Smooth muscle cell (in vitro differentiated cells): ENCODE data around the gene REV3L. TPM values are rescaled to one million over a fixed set of nuclear protein-coding genes. Genes with fewer than 3 reads are reported as not detected.

Experiments
- DNase-seq: peaks from one replicate; lab custom pipeline; 2025; ENCODE audit not compliant: unreplicated experiment; lab: John Stamatoyannopoulos, UW
- H2AFZ ChIP-seq: fragments of 200-600 bp; sonication (generic); 2 replicates; pipeline ENCODE4 v1.6.0; 2016; ENCODE audit warnings: antibody characterized with exemption, low read depth, mild to moderate bottlenecking
- H3F3A ChIP-seq: fragments of 200-600 bp; sonication (generic); 2 replicates; pipeline ENCODE4 v1.6.0; 2017; ENCODE audit warnings: antibody characterized with exemption, low read depth
- H3K27ac ChIP-seq: fragments of 200-600 bp; sonication (generic); 2 replicates; pipeline ENCODE4 v1.5.1; 2016; ENCODE audit warnings: low read depth, mild to moderate bottlenecking
- H3K27me3 ChIP-seq: fragments of 200-600 bp; sonication (generic); 2 replicates; pipeline ENCODE4 v1.6.1; 2016; ENCODE audit warnings: low read depth, mild to moderate bottlenecking
- H3K36me3 ChIP-seq: fragments of 200-600 bp; sonication (generic); 2 replicates; pipeline ENCODE4 v1.5.1; 2016; ENCODE audit warnings: low read depth
- H3K4me1 ChIP-seq: fragments of 200-600 bp; sonication (generic); 2 replicates; pipeline ENCODE4 v1.5.1; 2016; ENCODE audit warnings: low read depth
- H3K4me2 ChIP-seq: fragments of 200-600 bp; sonication (generic); 2 replicates; pipeline ENCODE4 v1.6.0; 2016; ENCODE audit warnings: mild to moderate bottlenecking
- H3K4me3 ChIP-seq: fragments of 200-600 bp; sonication (generic); 2 replicates; pipeline ENCODE4 v1.5.1; 2016; ENCODE audit warnings: mild to moderate bottlenecking
- H3K79me2 ChIP-seq: fragments of 200-600 bp; sonication (generic); 2 replicates; pipeline ENCODE4 v1.6.0; 2016; ENCODE audit warnings: low read depth, mild to moderate bottlenecking
- H3K9ac ChIP-seq: fragments of 200-600 bp; sonication (generic); 2 replicates; pipeline ENCODE4 v1.6.0; 2016; ENCODE audit warnings: low read depth
- H3K9me3 ChIP-seq: fragments of 200-600 bp; sonication (generic); replicated peaks from 2 replicates; pipeline ENCODE4 v1.5.1; 2016; ENCODE audit warnings: low read depth
- H4K20me1 ChIP-seq: fragments of 200-600 bp; sonication (generic); 2 replicates; pipeline ENCODE4 v1.6.0; 2016; ENCODE audit warnings: low read depth
- CTCF ChIP-seq: fragments of 200-600 bp; sonication (generic); IDR thresholded peaks from 2 replicates; pipeline ENCODE4 v1.5.1; 2017; ENCODE audit warnings: borderline replicate concordance, mild to moderate bottlenecking, antibody characterized with exemption; ENCODE audit not compliant: insufficient read depth, poor library complexity, severe bottlenecking
- WGBS: methylation state at CpG from one replicate; pipeline ENCODE4 v1.1.7; 2016; ENCODE audit warnings: low lambda C conversion rate; 5-methylcytosine and 5-hydroxymethylcytosine counted together
- polyA plus RNA-seq: library from polyadenylated mRNA; unstranded; fragments of >200 nt; fragmentation: Nextera tagmentation; extraction: Ambion mirVana; gene quantifications from 2 replicates; pipeline ENCODE4 v1.2.1, GENCODE V29; 2016
- total RNA-seq: library from RNA; depleted of rRNA; stranded (reverse); fragments of >200 nt; gene quantifications from 2 replicates; pipeline ENCODE4 v1.2.3, GENCODE V29; 2014

REV3L gene
- total and polyA plus RNA-seq, 2 experiments from 2014 or later, result 6.9 to 19.8 TPM

- H3K27me3 ChIP-seq, result no peaks in the 10 kb centered on the region
- peak overlapping the region; percentile 5 for H3K27ac ChIP-seq
- H3F3A ChIP-seq, result no peaks in the 10 kb centered on the region
- H3K36me3 ChIP-seq, result no peaks in the 10 kb centered on the region
- no peak for DNase-seq
- no peak overlapping the region for H2AFZ ChIP-seq
- peak overlapping the region; percentile 56 for H3K4me2 ChIP-seq
- peak overlapping the region; percentile 18 for H3K4me3 ChIP-seq
- peaks cover 17% of the 10 kb centered on the region for H4K20me1 ChIP-seq
- no peak for TF ChIP-seq CTCF
- H3K9me3 ChIP-seq, result no peaks in the 10 kb centered on the region
- 1% methylated on average over 2 of the region's 2 CpGs for WGBS
- H3K9ac ChIP-seq, result no peak overlapping the region
- H3K79me2 ChIP-seq, result peaks cover 37% of the 10 kb centered on the region
- H3K4me1 ChIP-seq, result peaks cover 19% of the 10 kb centered on the region
Observed at GRCh38 chr6:111503660-111504059, 20.6 kb upstream of the REV3L start.

GRCh38 chr6:111503194-111503593 is 20.2 kb upstream of the REV3L start:
- 9% methylated on average over 1 of the region's 1 CpG for WGBS
- Histone ChIP-seq H4K20me1 (peaks cover 17% of the 10 kb centered on the region), H3F3A (no peaks in the 10 kb centered on the region), H3K27ac (peak overlapping the region; percentile 5), H3K4me3 (peak overlapping the region; percentile 18), H3K27me3 (no peaks in the 10 kb centered on the region), H3K36me3 (no peaks in the 10 kb centered on the region), H3K9ac (no peak overlapping the region), H3K4me2 (peak overlapping the region; percentile 56), H3K4me1 (peaks cover 19% of the 10 kb centered on the region), H3K79me2 (peaks cover 40% of the 10 kb centered on the region), H2AFZ (no peak overlapping the region), H3K9me3 (no peaks in the 10 kb centered on the region)
- TF ChIP-seq CTCF, result no peak
- no peak for DNase-seq

GRCh38 chr6:111502154-111502553 is 19.1 kb upstream of the REV3L start:
- H3K27me3 ChIP-seq, result no peaks in the 10 kb centered on the region
- no peak overlapping the region for H3K4me3 ChIP-seq
- H3K9ac ChIP-seq, result no peak overlapping the region
- H3K27ac ChIP-seq, result no peak overlapping the region
- TF ChIP-seq CTCF, result no peak
- H4K20me1 ChIP-seq, result peaks cover 23% of the 10 kb centered on the region
- H3K4me2 ChIP-seq, result no peak overlapping the region
- 99% methylated on average over 2 of the region's 2 CpGs for WGBS
- no peaks in the 10 kb centered on the region for H3F3A ChIP-seq
- H3K36me3 ChIP-seq, result no peaks in the 10 kb centered on the region
- no peaks in the 10 kb centered on the region for H3K9me3 ChIP-seq
- peaks cover 47% of the 10 kb centered on the region for H3K79me2 ChIP-seq
- DNase-seq, result no peak
- H3K4me1 ChIP-seq, result peaks cover 16% of the 10 kb centered on the region
- H2AFZ ChIP-seq, result no peak overlapping the region

GRCh38 chr6:111499269-111499793 is 16.3 kb upstream of the REV3L start:
- H3K9me3 ChIP-seq, result no peaks in the 10 kb centered on the region
- H3K4me3 ChIP-seq, result no peak overlapping the region
- peaks cover 27% of the 10 kb centered on the region for H4K20me1 ChIP-seq
- H3K9ac ChIP-seq, result no peak overlapping the region
- H3K36me3 ChIP-seq, result no peaks in the 10 kb centered on the region
- H3F3A ChIP-seq, result no peaks in the 10 kb centered on the region
- peaks cover 46% of the 10 kb centered on the region for H3K79me2 ChIP-seq
- H3K27me3 ChIP-seq, result no peaks in the 10 kb centered on the region
- TF ChIP-seq CTCF, result no peak
- H3K4me1 ChIP-seq, result peaks cover 13% of the 10 kb centered on the region
- 89% methylated on average over 2 of the region's 2 CpGs for WGBS
- no peak overlapping the region for H2AFZ ChIP-seq
- no peak for DNase-seq
- no peak overlapping the region for H3K4me2 ChIP-seq
- H3K27ac ChIP-seq, result no peak overlapping the region
